ENCODE measurements around the gene CELF2.

The CELF2 gene

DNA sequence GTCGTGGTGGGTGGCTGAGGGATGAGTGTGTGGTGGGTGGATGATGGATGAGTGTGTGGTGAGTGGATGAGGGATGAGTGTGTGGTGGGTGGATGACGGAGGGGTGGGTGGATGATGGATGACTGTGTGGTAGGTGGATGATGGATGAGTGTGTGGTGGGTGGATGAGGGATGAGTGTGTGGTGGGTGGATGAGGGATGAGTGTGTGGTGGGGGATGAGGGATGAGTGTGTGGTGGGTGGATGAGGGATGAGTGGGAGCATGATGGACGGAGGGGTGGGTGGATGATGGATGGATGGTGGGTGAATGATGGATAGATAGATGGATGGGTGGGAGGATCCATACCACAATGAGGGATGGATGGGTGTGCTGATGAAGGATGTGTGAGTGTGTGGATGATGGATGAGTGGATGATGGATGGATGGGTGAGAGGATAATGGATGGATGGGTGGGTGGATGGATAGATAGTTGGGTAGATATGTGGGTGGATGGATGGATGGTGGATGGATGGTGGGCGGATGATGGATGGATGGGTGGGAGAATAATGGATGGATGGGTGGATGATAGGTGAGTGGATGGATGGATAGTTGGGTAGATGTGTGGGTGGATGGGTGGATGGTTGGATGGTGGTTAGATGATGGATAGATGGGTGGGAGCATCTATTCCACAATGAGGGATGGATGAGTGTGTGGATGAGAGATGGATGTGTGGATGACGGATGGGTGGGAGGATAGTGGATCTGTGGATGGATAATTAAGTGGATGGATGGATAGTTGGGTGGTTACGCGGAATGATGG lies 266.8 kb downstream of the CELF2 start:
- H3K4me3 ChIP-seq (ENCODE audit: low read depth, low read length), result no peak overlapping the region
- no peaks in the 10 kb centered on the region for H3K4me1 ChIP-seq (ENCODE audit: control insufficient read depth, insufficient read depth, low read length)
- no peaks in the 10 kb centered on the region for H3K27me3 ChIP-seq (ENCODE audit: control insufficient read depth, insufficient read depth, low read length)
- H3K36me3 ChIP-seq (ENCODE audit: control insufficient read depth, insufficient read depth, low read length), result 0 out of 2 replicates have a peak, but pooled peaks cover 3% of the 10 kb centered on the region
- H3K9me3 ChIP-seq (ENCODE audit: control insufficient read depth, insufficient read depth, low read depth, low read length), result no peaks in the 10 kb centered on the region; the same call in 1 of the 2 replicates
- H3K9ac ChIP-seq (ENCODE audit: low read length), result no peak overlapping the region
- H3K27ac ChIP-seq (ENCODE audit: low read depth, low read length), result no peak overlapping the region

DNA sequence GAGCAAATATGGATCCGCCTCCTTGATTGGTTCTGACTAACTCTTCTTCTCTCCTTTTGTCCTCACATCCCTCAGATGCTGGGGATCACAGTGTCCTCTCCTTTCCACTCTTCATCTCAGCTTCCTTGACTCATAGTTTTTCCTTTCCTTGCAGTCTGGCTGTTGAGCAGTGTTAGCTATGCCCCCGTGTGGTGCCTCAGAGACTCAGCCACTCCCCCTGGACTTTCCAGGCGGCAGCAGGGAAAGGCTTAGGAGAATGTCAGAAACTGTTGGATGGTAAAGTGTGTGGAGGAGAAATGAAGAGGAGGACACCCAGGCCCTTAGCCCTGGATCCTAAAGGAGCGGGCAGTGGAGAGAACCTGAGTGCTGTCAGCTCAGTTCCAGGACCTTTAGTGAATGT lies 267.5 kb downstream of the CELF2 start:
- 0 out of 2 replicates have a peak, but pooled peaks cover 3% of the 10 kb centered on the region for H3K36me3 ChIP-seq (ENCODE audit: control insufficient read depth, insufficient read depth, low read length)
- H3K27ac ChIP-seq (ENCODE audit: low read depth, low read length), result no peak overlapping the region
- no peak overlapping the region for H3K4me3 ChIP-seq (ENCODE audit: low read depth, low read length)
- H3K27me3 ChIP-seq (ENCODE audit: control insufficient read depth, insufficient read depth, low read length), result no peaks in the 10 kb centered on the region
- no peak overlapping the region for H3K9ac ChIP-seq (ENCODE audit: low read length)
- no peaks in the 10 kb centered on the region; the same call in 1 of the 2 replicates for H3K9me3 ChIP-seq (ENCODE audit: control insufficient read depth, insufficient read depth, low read depth, low read length)
- no peaks in the 10 kb centered on the region for H3K4me1 ChIP-seq (ENCODE audit: control insufficient read depth, insufficient read depth, low read length)

DNA sequence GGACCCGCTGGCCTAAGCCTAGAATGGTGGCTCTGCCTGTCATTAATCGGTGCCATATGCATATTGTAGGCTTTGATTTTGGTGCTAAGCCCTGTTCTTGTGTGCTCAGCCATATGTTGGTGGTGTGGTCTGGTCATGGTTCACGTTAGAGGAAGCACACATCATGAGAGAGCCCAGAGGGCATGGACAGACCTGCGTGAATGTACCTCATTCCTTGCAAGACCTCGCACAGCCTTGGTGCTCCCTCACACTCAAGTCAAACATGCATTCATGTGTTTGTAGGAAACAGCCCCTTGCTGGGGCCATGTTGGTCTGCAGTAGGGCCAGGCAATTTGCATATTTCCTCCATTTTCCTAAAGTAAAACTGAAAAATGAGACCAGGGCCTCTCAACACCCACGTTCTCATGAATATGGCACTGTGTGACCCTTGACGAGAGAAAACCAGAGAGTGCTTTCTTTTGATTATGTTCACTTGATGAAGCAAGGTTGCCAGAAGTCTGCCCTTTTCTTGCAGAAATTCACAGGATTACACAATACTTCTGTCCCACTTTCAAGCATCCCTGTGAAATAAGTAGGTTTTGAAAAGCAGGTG lies 268.7 kb downstream of the CELF2 start:
- Histone ChIP-seq H3K36me3 (ENCODE audit: control insufficient read depth, insufficient read depth, low read length) (0 out of 2 replicates have a peak, but pooled peaks cover 3% of the 10 kb centered on the region), H3K9me3 (ENCODE audit: control insufficient read depth, insufficient read depth, low read depth, low read length) (no peaks in the 10 kb centered on the region; the same call in 1 of the 2 replicates), H3K27me3 (ENCODE audit: control insufficient read depth, insufficient read depth, low read length) (no peaks in the 10 kb centered on the region), H3K4me1 (ENCODE audit: control insufficient read depth, insufficient read depth, low read length) (no peaks in the 10 kb centered on the region), H3K27ac (ENCODE audit: low read depth, low read length) (no peak overlapping the region), H3K4me3 (ENCODE audit: low read depth, low read length) (no peak overlapping the region), H3K9ac (ENCODE audit: low read length) (no peak overlapping the region)

DNA sequence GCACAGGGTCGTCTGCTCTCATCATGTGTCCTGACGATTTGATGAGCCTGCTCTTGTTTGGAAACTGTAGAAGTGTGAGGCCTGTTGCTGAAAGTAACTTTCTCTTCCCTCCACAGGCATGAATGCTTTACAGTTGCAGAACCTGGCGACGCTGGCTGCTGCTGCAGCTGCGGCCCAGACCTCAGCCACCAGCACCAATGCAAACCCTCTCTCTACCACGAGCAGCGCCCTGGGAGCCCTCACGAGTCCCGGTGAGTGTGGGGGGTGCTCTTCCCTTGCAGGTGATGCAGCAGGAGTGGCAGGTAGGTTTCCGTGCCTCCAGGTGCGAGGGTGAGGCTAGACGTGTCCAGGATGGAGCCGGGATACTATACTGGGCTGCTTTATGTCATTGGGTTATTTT lies 270.6 kb downstream of the CELF2 start:
- no peaks in the 10 kb centered on the region; the same call in 1 of the 2 replicates for H3K9me3 ChIP-seq (ENCODE audit: control insufficient read depth, insufficient read depth, low read depth, low read length)
- H3K4me3 ChIP-seq (ENCODE audit: low read depth, low read length), result no peak overlapping the region
- H3K4me1 ChIP-seq (ENCODE audit: control insufficient read depth, insufficient read depth, low read length), result no peaks in the 10 kb centered on the region
- no peak overlapping the region for H3K9ac ChIP-seq (ENCODE audit: low read length)
- H3K27me3 ChIP-seq (ENCODE audit: control insufficient read depth, insufficient read depth, low read length), result no peaks in the 10 kb centered on the region
- H3K36me3 ChIP-seq (ENCODE audit: control insufficient read depth, insufficient read depth, low read length), result no peaks in the 10 kb centered on the region
- no peak overlapping the region for H3K27ac ChIP-seq (ENCODE audit: low read depth, low read length)

DNA sequence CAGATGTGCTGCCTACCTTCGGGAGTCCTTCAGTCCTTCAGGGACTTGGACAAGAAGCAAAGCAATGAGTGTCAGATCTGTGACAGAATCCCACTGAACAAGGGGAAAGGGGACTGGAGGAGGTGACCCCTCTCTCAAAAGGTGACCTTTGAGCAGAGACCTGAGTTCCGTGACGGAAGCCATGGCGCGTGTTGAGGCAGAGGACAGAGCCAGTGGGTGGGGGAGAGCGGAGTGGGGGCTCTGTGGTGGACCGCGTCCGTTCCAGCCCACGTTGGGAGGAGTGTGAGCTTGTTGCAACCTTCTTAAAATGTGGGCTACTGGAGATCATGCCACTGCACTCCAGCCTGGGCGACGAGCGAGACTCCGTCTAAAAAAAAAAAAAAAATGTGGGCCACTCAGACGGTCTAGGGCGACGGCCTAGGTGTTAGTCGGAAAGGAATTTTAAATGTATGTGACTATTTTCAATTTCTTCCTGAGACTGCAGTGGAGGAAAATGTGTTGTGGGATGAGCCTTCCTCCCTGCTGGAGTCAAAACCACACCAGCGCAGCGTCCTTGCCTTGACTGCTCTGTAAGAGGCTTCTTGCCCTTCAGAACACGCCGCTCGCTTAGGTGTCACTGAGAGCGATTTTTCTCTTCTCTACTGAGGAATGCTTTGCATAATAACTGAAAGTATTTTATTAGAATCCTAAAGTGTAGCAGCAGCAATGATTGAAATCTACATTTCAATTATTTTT lies 272.7 kb downstream of the CELF2 start:
- no peaks in the 10 kb centered on the region for H3K36me3 ChIP-seq (ENCODE audit: control insufficient read depth, insufficient read depth, low read length)
- no peak overlapping the region for H3K4me3 ChIP-seq (ENCODE audit: low read depth, low read length)
- H3K9ac ChIP-seq (ENCODE audit: low read length), result no peak overlapping the region
- no peaks in the 10 kb centered on the region for H3K9me3 ChIP-seq (ENCODE audit: control insufficient read depth, insufficient read depth, low read depth, low read length)
- no peaks in the 10 kb centered on the region for H3K4me1 ChIP-seq (ENCODE audit: control insufficient read depth, insufficient read depth, low read length)
- H3K27me3 ChIP-seq (ENCODE audit: control insufficient read depth, insufficient read depth, low read length), result no peaks in the 10 kb centered on the region
- no peak overlapping the region for H3K27ac ChIP-seq (ENCODE audit: low read depth, low read length)

DNA sequence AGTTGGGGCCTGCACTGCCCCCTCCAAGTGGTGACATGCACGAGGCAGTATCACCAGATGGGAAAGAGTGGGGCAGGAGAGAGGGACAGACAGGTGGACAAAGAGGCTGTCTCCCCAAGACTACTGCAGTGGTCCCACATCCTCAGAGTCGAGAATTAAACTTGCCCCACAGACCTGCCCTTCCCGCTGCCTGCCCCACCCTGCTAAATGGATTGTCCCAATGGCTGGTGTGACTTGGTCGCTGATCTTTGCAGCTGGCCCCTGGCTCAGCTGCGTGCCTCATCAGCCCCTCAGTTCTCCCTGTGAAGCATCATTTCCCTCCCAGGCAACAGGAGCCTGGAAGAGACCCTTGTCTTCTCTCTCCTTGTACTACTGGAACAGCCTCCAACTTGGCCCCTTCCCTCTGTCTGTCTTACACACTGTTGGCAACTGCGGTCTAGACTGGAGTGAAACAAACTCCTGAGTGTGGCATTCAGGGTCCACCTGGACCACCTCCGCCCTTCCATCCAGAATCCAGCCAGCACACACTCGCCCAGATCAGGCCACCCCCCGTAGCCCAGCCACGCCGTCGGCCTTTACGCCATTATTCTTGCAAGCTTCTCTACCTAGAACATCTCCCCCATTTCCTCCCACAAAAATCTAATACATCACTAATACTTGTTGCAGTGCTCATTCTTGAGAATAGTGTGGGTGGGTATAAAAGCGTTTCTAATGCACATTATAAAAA lies 275.1 kb downstream of the CELF2 start:
- H3K27ac ChIP-seq (ENCODE audit: low read depth, low read length), result no peak overlapping the region
- H3K36me3 ChIP-seq (ENCODE audit: control insufficient read depth, insufficient read depth, low read length), result no peaks in the 10 kb centered on the region
- no peaks in the 10 kb centered on the region for H3K9me3 ChIP-seq (ENCODE audit: control insufficient read depth, insufficient read depth, low read depth, low read length)
- H3K4me3 ChIP-seq (ENCODE audit: low read depth, low read length), result no peak overlapping the region
- no peaks in the 10 kb centered on the region for H3K4me1 ChIP-seq (ENCODE audit: control insufficient read depth, insufficient read depth, low read length)
- H3K9ac ChIP-seq (ENCODE audit: low read length), result no peak overlapping the region
- H3K27me3 ChIP-seq (ENCODE audit: control insufficient read depth, insufficient read depth, low read length), result no peaks in the 10 kb centered on the region

DNA sequence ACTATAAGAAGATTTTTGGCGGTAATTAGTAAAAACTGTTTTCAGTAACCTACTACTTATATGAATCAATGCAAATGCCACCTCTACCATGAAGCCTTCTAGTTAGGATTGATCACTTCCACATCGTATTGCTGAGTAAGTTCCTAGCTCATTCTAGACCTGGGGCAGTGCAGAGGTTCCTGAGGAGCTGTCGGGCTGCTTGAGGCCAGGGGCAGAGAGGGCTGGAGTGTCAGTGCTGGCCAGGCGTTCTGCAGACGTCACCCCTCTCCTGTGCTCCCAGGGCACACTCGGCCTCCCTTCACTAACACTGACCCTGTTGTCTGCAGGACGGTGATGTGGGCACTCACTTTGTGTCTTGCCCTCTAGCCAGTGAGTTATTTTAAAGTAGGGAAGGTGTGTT lies 275.7 kb downstream of the CELF2 start:
- no peaks in the 10 kb centered on the region for H3K27me3 ChIP-seq (ENCODE audit: control insufficient read depth, insufficient read depth, low read length)
- no peak overlapping the region for H3K9ac ChIP-seq (ENCODE audit: low read length)
- H3K36me3 ChIP-seq (ENCODE audit: control insufficient read depth, insufficient read depth, low read length), result no peaks in the 10 kb centered on the region
- H3K9me3 ChIP-seq (ENCODE audit: control insufficient read depth, insufficient read depth, low read depth, low read length), result no peaks in the 10 kb centered on the region
- H3K4me1 ChIP-seq (ENCODE audit: control insufficient read depth, insufficient read depth, low read length), result no peaks in the 10 kb centered on the region
- H3K4me3 ChIP-seq (ENCODE audit: low read depth, low read length), result no peak overlapping the region
- no peak overlapping the region for H3K27ac ChIP-seq (ENCODE audit: low read depth, low read length)

DNA sequence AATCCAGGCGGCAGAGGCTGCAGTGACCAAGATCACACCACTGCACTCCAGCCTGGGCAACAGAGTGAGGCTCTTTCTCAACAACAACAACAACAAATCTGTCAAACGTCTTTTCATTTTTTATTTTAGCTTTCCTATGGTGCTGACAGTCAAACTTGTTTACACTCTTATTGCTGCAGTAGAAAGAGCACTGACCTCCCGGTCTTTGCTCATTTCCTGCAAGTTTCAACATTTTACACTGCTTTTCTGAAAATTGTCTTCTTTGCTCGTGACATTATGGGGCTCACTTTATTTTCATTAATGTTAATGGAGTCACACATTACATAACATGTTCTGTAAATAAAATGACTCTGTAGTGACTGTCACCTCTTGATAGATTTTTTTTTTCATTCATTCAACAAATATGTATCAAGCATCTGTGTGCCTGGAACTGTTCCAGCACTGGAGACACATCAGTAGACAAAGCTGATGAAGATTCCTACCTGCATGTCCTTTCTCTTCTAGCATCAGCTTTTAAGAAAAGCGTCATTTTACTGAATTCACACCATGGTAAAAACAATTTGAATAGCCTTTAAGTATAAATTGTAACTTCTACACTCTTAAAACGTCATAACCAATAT lies 277.3 kb downstream of the CELF2 start:
- H3K9ac ChIP-seq (ENCODE audit: low read length), result no peak overlapping the region
- H3K27ac ChIP-seq (ENCODE audit: low read depth, low read length), result no peak overlapping the region
- H3K27me3 ChIP-seq (ENCODE audit: control insufficient read depth, insufficient read depth, low read length), result no peaks in the 10 kb centered on the region
- H3K4me1 ChIP-seq (ENCODE audit: control insufficient read depth, insufficient read depth, low read length), result no peaks in the 10 kb centered on the region
- no peaks in the 10 kb centered on the region for H3K9me3 ChIP-seq (ENCODE audit: control insufficient read depth, insufficient read depth, low read depth, low read length)
- H3K4me3 ChIP-seq (ENCODE audit: low read depth, low read length), result no peak overlapping the region
- no peaks in the 10 kb centered on the region for H3K36me3 ChIP-seq (ENCODE audit: control insufficient read depth, insufficient read depth, low read length)

DNA sequence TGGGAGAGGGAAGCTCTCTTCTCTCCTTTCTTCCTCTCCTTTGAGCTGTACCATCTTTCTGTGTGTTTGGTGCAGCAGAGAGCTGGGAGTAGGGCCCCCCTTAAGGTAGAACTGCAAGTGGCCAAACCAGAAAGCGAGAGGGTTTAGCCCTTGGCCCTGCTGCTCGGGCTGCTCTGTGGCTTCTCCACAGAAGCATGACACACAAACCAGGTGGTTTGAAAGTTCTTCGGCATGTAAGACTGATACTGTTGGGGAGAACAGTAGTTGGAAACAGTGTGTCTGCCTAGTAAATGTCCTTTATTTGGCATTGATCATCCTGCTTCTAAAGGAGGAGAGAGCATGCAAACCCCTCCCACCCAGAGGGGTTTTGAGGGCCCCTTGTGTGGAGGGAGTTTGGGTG lies 277.8 kb downstream of the CELF2 start:
- no peaks in the 10 kb centered on the region for H3K36me3 ChIP-seq (ENCODE audit: control insufficient read depth, insufficient read depth, low read length)
- H3K27ac ChIP-seq (ENCODE audit: low read depth, low read length), result no peak overlapping the region
- no peaks in the 10 kb centered on the region for H3K9me3 ChIP-seq (ENCODE audit: control insufficient read depth, insufficient read depth, low read depth, low read length)
- no peak overlapping the region for H3K9ac ChIP-seq (ENCODE audit: low read length)
- H3K4me3 ChIP-seq (ENCODE audit: low read depth, low read length), result no peak overlapping the region
- no peaks in the 10 kb centered on the region for H3K4me1 ChIP-seq (ENCODE audit: control insufficient read depth, insufficient read depth, low read length)
- no peaks in the 10 kb centered on the region for H3K27me3 ChIP-seq (ENCODE audit: control insufficient read depth, insufficient read depth, low read length)

DNA sequence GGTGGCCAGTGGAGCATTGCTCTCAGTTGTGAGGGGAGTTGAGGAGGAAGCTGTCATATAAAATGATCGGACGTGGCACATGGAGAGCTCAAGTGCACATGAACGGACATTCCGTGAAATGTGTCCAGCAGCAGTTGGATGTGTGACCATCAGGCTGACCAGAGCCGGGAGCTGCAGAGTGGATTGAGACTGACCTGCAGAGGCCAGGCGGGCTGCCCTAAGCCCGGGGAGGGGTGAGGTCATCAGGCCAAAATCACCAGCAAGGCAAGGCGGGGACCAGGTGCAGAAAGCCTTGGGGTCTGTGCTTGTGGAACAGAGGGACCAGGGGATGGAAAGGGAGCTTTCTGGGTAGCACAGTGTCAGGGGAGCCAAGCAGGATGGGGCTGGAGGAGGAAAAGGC lies 279.5 kb downstream of the CELF2 start:
- no peak overlapping the region for H3K4me3 ChIP-seq (ENCODE audit: low read depth, low read length)

More for the DNA sequence above, 279.5 kb downstream of the CELF2 start:
- Histone ChIP-seq H3K36me3 (ENCODE audit: control insufficient read depth, insufficient read depth, low read length) (no peaks in the 10 kb centered on the region), H3K4me1 (ENCODE audit: control insufficient read depth, insufficient read depth, low read length) (no peaks in the 10 kb centered on the region), H3K27ac (ENCODE audit: low read depth, low read length) (no peak overlapping the region), H3K9me3 (ENCODE audit: control insufficient read depth, insufficient read depth, low read depth, low read length) (no peaks in the 10 kb centered on the region), H3K27me3 (ENCODE audit: control insufficient read depth, insufficient read depth, low read length) (no peaks in the 10 kb centered on the region), H3K9ac (ENCODE audit: low read length) (no peak overlapping the region)

Measured in HUES6 (cell line).